Lower lobe of right lung (tissue), 2 donors: ENCODE results near the gene SFXN1. TPM values are rescaled to one million over a fixed set of nuclear protein-coding genes. Genes with fewer than 3 reads are reported as not detected.

Experiments
- ATAC-seq, 2 donors: fragments of 200-7000 bp; cut with Tn5 transposase; one replicate each; pipeline ENCODE4 v1.9.1; 2020 to 2022; ENCODE audit warnings: mild to moderate bottlenecking in 2 of 2, moderate library complexity in 2 of 2
- DNase-seq: peaks from one replicate; pipeline ENCODE4 v3.0.0-alpha.2; 2020
- H3K27ac ChIP-seq: fragments of 200-600 bp; one replicate; pipeline ENCODE4 v1.8.0; 2022
- H3K27me3 ChIP-seq: fragments of 200-600 bp; one replicate; pipeline ENCODE4 v1.8.0; 2022; ENCODE audit warnings: low read depth
- H3K36me3 ChIP-seq: fragments of 200-600 bp; one replicate; pipeline ENCODE4 v1.8.0; 2022; ENCODE audit warnings: mild to moderate bottlenecking
- H3K4me1 ChIP-seq: fragments of 200-600 bp; one replicate; pipeline ENCODE4 v1.8.0; 2022
- H3K4me3 ChIP-seq: fragments of 200-600 bp; one replicate; pipeline ENCODE4 v1.8.0; 2022; ENCODE audit warnings: mild to moderate bottlenecking
- H3K9me3 ChIP-seq: fragments of 200-600 bp; one replicate; pipeline ENCODE4 v1.8.0; 2022
- intact Hi-C: fragments of 100-400 bp; cut with DNase I; formaldehyde crosslinking; loops from one replicate; pipeline ENCODE4 v1.11.0; 2022
- total RNA-seq: library from RNA; stranded (reverse); fragmentation: NEBNext Ultra II Directional; extraction: Animal tissue kit (Norgen Biotek cat#: 25700); gene quantifications from one replicate; pipeline ENCODE4 v1.2.1, GENCODE V29; 2021
- TF ChIP-seq, protein P1 (sequence below): fragments of 200-600 bp; IDR thresholded peaks from one replicate; pipeline ENCODE4 v1.8.0; 2022; ENCODE audit warnings: antibody characterized with exemption, mild to moderate bottlenecking
- donor health status: DM: no; HTN: yes; CAD: no; lungs with severe emphysema.

SFXN1 gene
- total RNA-seq, 1 donor from 2014 or later, result 15.7 TPM

DNA sequence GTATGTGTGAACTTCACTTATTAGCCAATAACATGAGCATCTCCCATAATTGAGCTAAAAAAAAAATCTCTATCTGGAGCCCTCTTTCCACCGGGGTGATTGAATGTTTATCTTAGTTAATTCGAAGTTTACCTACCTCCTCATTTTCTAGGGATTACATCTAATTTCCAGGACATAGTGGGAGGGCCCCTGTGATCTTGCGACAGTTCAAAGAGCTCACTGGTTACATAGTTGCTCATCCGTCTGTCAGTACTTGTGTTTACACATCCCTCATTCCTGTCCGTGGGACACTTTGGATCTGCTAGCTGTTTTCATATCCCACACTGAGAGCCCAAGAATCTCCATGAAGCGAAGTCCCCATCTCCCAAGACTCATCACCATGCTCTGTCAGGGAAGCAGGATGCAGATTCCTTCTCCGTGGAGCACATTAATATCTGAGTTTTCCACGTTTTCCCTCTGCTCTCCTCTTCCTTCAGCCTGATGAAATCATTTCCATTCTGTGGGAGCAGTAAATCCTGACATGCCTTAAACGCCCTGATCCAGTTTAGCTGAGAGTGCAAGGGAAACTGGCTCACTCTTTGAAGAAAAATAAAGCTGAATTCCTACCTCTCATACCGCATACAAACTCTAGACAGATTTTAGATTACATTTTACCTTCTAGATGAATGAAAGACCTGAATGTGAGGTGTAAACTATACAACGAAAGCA lies 10.2 kb upstream of the SFXN1 start:
- H3K27me3 ChIP-seq, result no peaks in the 10 kb centered on the region
- no peaks in the 10 kb centered on the region for H3K36me3 ChIP-seq
- TF ChIP-seq, protein P1, sequence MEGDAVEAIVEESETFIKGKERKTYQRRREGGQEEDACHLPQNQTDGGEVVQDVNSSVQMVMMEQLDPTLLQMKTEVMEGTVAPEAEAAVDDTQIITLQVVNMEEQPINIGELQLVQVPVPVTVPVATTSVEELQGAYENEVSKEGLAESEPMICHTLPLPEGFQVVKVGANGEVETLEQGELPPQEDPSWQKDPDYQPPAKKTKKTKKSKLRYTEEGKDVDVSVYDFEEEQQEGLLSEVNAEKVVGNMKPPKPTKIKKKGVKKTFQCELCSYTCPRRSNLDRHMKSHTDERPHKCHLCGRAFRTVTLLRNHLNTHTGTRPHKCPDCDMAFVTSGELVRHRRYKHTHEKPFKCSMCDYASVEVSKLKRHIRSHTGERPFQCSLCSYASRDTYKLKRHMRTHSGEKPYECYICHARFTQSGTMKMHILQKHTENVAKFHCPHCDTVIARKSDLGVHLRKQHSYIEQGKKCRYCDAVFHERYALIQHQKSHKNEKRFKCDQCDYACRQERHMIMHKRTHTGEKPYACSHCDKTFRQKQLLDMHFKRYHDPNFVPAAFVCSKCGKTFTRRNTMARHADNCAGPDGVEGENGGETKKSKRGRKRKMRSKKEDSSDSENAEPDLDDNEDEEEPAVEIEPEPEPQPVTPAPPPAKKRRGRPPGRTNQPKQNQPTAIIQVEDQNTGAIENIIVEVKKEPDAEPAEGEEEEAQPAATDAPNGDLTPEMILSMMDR, result no peak
- ATAC-seq (no peak), DNase-seq (no peak)
- H3K27ac ChIP-seq, result no peak overlapping the region
- intact Hi-C loops, result no loop called here
- no peaks in the 10 kb centered on the region for H3K4me1 ChIP-seq
- no peak overlapping the region for H3K4me3 ChIP-seq
- no peaks in the 10 kb centered on the region for H3K9me3 ChIP-seq

DNA sequence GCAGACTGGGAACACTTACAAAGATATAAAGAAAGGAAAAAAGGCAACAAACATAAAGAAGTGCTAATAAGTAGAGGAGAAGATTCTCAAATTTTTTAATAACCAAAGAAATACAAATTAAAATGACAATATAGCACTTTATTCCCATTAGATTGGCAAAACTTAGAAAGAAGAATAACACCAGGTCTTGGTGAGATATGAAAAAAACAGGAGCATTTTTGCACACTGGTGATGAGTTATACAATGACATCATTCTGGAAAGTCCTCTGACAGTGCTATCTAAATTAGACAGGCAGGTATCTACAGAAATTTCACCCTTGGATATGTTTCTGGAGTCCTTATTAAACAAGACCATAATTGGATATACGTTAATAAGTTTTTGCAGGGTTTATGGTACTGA lies 9.5 kb upstream of the SFXN1 start:
- intact Hi-C loops, result no loop called here
- H3K27me3 ChIP-seq, result no peaks in the 10 kb centered on the region
- TF ChIP-seq, protein P1, result no peak
- no peaks in the 10 kb centered on the region for H3K9me3 ChIP-seq
- no peaks in the 10 kb centered on the region for H3K36me3 ChIP-seq
- H3K27ac ChIP-seq, result no peak overlapping the region
- H3K4me1 ChIP-seq, result no peaks in the 10 kb centered on the region
- ATAC-seq (no peak), DNase-seq (no peak)
- no peak overlapping the region for H3K4me3 ChIP-seq

DNA sequence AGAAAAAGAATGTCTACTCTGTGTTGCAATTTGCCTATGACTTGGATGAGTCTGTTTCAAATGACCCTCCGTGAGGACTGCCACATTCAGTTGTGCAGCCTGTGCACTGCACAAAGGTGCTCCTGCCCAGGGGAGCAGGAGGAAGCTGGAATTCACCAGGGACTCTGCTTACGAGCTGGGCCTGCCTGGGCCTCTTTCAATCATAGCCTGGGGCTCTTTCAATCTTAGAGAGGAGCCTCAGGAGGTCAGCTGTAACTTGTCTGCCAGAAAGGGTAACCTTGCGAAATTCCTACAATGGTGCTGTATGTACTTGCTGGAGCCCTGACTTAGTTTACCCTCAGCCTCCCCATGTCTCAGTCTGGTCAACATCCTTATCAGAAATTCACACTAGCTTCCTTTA lies 8.4 kb upstream of the SFXN1 start:
- Histone ChIP-seq H3K27me3 (no peaks in the 10 kb centered on the region), H3K9me3 (no peaks in the 10 kb centered on the region), H3K27ac (no peak overlapping the region), H3K36me3 (no peaks in the 10 kb centered on the region), H3K4me3 (no peak overlapping the region), H3K4me1 (no peaks in the 10 kb centered on the region)
- TF ChIP-seq, protein P1, result no peak
- intact Hi-C loops, result no loop called here
- ATAC-seq (no peak), DNase-seq (no peak)

DNA sequence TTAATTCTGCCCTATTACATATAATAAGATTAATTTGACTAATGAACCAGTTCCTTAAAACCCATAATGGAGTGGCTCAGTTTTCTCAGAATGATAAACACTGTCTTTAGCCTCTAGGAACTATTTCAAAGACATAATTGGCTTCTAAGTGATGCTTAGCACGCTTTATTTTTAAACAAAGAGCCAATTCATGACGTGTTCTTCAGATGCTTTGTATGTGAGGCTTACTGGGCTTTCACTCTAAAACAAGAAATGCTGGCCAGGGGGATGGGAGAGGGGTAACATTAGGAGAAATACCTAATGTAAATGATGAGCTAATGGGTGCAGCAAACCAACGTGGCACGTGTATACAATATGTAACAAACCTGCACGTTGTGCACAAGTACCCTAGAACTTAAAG lies 7.6 kb upstream of the SFXN1 start:
- TF ChIP-seq, protein P1, result no peak
- DNase-seq, result no peak
- no peak overlapping the region for H3K4me3 ChIP-seq

DNA sequence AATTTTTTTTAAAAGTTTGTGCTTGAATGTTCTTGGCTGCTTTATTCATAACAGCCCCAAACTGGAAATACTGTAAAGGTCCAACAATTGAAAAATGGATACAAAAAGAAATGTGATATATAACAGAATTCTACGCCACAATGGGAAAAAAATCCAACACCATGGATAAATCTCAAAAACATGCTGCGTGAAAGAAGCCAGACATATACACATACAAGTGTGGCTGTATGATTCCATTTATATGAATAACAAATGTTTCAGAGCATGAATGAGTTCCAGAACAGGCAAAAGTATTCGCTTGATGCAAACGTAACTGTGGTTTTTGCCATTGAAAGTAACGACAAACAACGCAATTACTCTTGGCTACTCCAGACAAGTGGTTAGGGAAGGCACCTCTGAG lies 7.2 kb upstream of the SFXN1 start:
- intact Hi-C loops, result no loop called here
- H3K27ac ChIP-seq, result no peak overlapping the region
- no peaks in the 10 kb centered on the region for H3K9me3 ChIP-seq
- no peak overlapping the region for H3K4me3 ChIP-seq
- TF ChIP-seq, protein P1, result no peak
- ATAC-seq (no peak), DNase-seq (no peak)
- H3K27me3 ChIP-seq, result no peaks in the 10 kb centered on the region
- H3K36me3 ChIP-seq, result no peaks in the 10 kb centered on the region
- no peaks in the 10 kb centered on the region for H3K4me1 ChIP-seq

More for the DNA sequence above, 7.6 kb upstream of the SFXN1 start:
- H3K4me1 ChIP-seq, result no peaks in the 10 kb centered on the region
- no peaks in the 10 kb centered on the region for H3K9me3 ChIP-seq
- ATAC-seq, result no peak
- intact Hi-C loops, result no loop called here
- H3K27ac ChIP-seq, result no peak overlapping the region
- no peaks in the 10 kb centered on the region for H3K27me3 ChIP-seq
- H3K36me3 ChIP-seq, result no peaks in the 10 kb centered on the region
